Naive B cell (primary cell): ENCODE measurements around the gene MBNL1. TPM values are rescaled to one million over a fixed set of nuclear protein-coding genes. Genes with fewer than 3 reads are reported as not detected.
A peak's percentile ranks its signal among the peaks of the same experiment; 100 is the strongest.

Experiments used
- ATAC-seq, 2 donors: fragments of 150-1000 bp; cut with Tn5 transposase; 2 replicates each; pipeline ENCODE4 v1.10.0; 2021; ENCODE audit warnings: low read depth in 2 of 2, mild to moderate bottlenecking in 2 of 2, moderate library complexity in 2 of 2
- DNase-seq: peaks from one replicate; pipeline ENCODE4 v3.0.0; 2022
- H3K27ac Mint-ChIP-seq, 6 donors: one replicate each; pipeline ENCODE4 v1.8.0; 2020 to 2022; ENCODE audit warnings: mild to moderate bottlenecking in 6 of 6, mixed read lengths in 6 of 6, moderate library complexity in 5 of 6, inconsistent platforms in 2 of 6
- H3K27me3 Mint-ChIP-seq, 3 donors: one replicate each; pipeline ENCODE4 v1.8.0; 2021 to 2022; ENCODE audit warnings: mixed read lengths in 3 of 3, mild to moderate bottlenecking in 1 of 3
- H3K36me3 Mint-ChIP-seq, 2 donors: one replicate each; pipeline ENCODE4 v1.8.0; 2020 to 2022; ENCODE audit warnings: mixed read lengths in 2 of 2, inconsistent platforms in 1 of 2, mild to moderate bottlenecking in 1 of 2
- H3K4me1 Mint-ChIP-seq, 3 donors: one replicate each; pipeline ENCODE4 v1.8.0; 2020 to 2022; ENCODE audit warnings: mixed read lengths in 3 of 3, inconsistent platforms in 1 of 3, mild to moderate bottlenecking in 1 of 3, moderate library complexity in 1 of 3
- H3K4me3 Mint-ChIP-seq, 8 donors: one replicate each; pipeline ENCODE4 v1.8.0; 2020 to 2022; ENCODE audit warnings: mild to moderate bottlenecking in 8 of 8, mixed read lengths in 8 of 8, moderate library complexity in 8 of 8, inconsistent platforms in 2 of 8
- H3K9me3 Mint-ChIP-seq, 7 donors: one replicate each; pipeline ENCODE4 v1.8.0; 2020 to 2022; ENCODE audit warnings: mixed read lengths in 7 of 7, mild to moderate bottlenecking in 5 of 7, inconsistent platforms in 2 of 7, moderate library complexity in 1 of 7
- polyA plus RNA-seq, 6 donors: library from polyadenylated mRNA; unstranded; fragments of 300-500 nt; fragmentation: Illumina TruSeq; gene quantifications; one replicate each; pipeline ENCODE4 v1.2.3, GENCODE V29; 2021; ENCODE audit warnings: low read depth in 6 of 6

The MBNL1 gene
- polyA plus RNA-seq, 6 donors from 2014 or later: 188 to 346 (median 260) TPM

GRCh38 chr3:152309535-152310307 is 41.0 kb downstream of the MBNL1 start:
- no peaks in the 10 kb centered on the region for H3K27me3 Mint-ChIP-seq

GRCh38 chr3:152313430-152313829 is 44.7 kb downstream of the MBNL1 start:
- DNase-seq (no peak), ATAC-seq (no peak)
- Mint-ChIP-seq H3K27ac (peak overlapping the region in 4 of 6 donors; percentile 8 to 63 (median 12)), H3K4me1 (peaks cover 37 to 53% (median 44%) of the 10 kb centered on the region in 3 donors), H3K36me3 (peaks cover 5 to 9% of the 10 kb centered on the region in 2 donors), H3K9me3 (no peaks in the 10 kb centered on the region), H3K4me3 (no peak overlapping the region), H3K27me3 (no peaks in the 10 kb centered on the region)

More at GRCh38 chr3:152309535-152310307, 41.0 kb downstream of the MBNL1 start:
- Mint-ChIP-seq H3K27ac (peak overlapping the region in 3 of 6 donors; percentile 57 to 76 (median 71)), H3K4me3 (no peak overlapping the region), H3K4me1 (peaks cover 36 to 49% (median 45%) of the 10 kb centered on the region in 3 donors), H3K36me3 (peaks cover 0 to 8% of the 10 kb centered on the region in 2 donors), H3K9me3 (no peaks in the 10 kb centered on the region)
- ATAC-seq (no peak), DNase-seq (no peak)

- Mint-ChIP-seq H3K27me3 (no peaks in the 10 kb centered on the region), H3K4me3 (no peak overlapping the region)
- no peak for ATAC-seq
These were observed 45.2 kb downstream of the MBNL1 start for GRCh38 chr3:152313914-152314313.

GRCh38 chr3:152314677-152315353 is 46.1 kb downstream of the MBNL1 start:
- DNase-seq (no peak), ATAC-seq (no peak)
- Mint-ChIP-seq H3K27me3 (no peaks in the 10 kb centered on the region), H3K27ac (peak overlapping the region; percentile 31 to 87 (median 65)), H3K36me3 (peaks cover 7 to 13% of the 10 kb centered on the region in 2 donors), H3K4me3 (peak overlapping the region in 1 of 8 donors; percentile 32), H3K4me1 (peaks cover 36 to 56% (median 42%) of the 10 kb centered on the region in 3 donors), H3K9me3 (no peaks in the 10 kb centered on the region)

More at GRCh38 chr3:152313914-152314313, 45.2 kb downstream of the MBNL1 start:
- Mint-ChIP-seq H3K36me3 (peaks cover 5 to 9% of the 10 kb centered on the region in 2 donors), H3K9me3 (no peaks in the 10 kb centered on the region), H3K27ac (peak overlapping the region in 3 of 6 donors; percentile 8 to 87 (median 32)), H3K4me1 (peaks cover 37 to 53% (median 41%) of the 10 kb centered on the region in 3 donors)
- DNase-seq: no peak

GRCh38 chr3:152315623-152316022 is 46.9 kb downstream of the MBNL1 start:
- Mint-ChIP-seq H3K27ac (peak overlapping the region in 5 of 6 donors; percentile 49 to 78 (median 72)), H3K4me3 (no peak overlapping the region), H3K36me3 (peaks cover 9 to 16% of the 10 kb centered on the region in 2 donors), H3K4me1 (peaks cover 41 to 65% (median 45%) of the 10 kb centered on the region in 3 donors), H3K27me3 (no peaks in the 10 kb centered on the region), H3K9me3 (no peaks in the 10 kb centered on the region)
- ATAC-seq (no peak), DNase-seq (no peak)

GRCh38 chr3:152316318-152316717 is 47.6 kb downstream of the MBNL1 start:
- peak overlapping the region in 1 of 8 donors; percentile 52 for H3K4me3 Mint-ChIP-seq

GRCh38 chr3:152317184-152317583 is 48.5 kb downstream of the MBNL1 start:
- H3K36me3 Mint-ChIP-seq: peaks cover 9 to 16% of the 10 kb centered on the region in 2 donors
- DNase-seq: no peak
- no peaks in the 10 kb centered on the region for H3K27me3 Mint-ChIP-seq
- H3K4me1 Mint-ChIP-seq: peaks cover 53 to 77% (median 60%) of the 10 kb centered on the region in 3 donors
- peak overlapping the region in 1 of 6 donors; percentile 26 for H3K27ac Mint-ChIP-seq
- no peak for ATAC-seq
- no peak overlapping the region for H3K4me3 Mint-ChIP-seq
- no peaks in the 10 kb centered on the region for H3K9me3 Mint-ChIP-seq

More at GRCh38 chr3:152316318-152316717, 47.6 kb downstream of the MBNL1 start:
- Mint-ChIP-seq H3K9me3 (no peaks in the 10 kb centered on the region), H3K4me1 (peaks cover 47 to 71% (median 52%) of the 10 kb centered on the region in 3 donors), H3K27ac (peak overlapping the region in 2 of 6 donors; percentile 0 to 65), H3K36me3 (peaks cover 9 to 16% of the 10 kb centered on the region in 2 donors), H3K27me3 (no peaks in the 10 kb centered on the region)
- DNase-seq: no peak
- ATAC-seq: no peak

GRCh38 chr3:152317956-152318355 is 49.2 kb downstream of the MBNL1 start:
- H3K27me3 Mint-ChIP-seq: no peaks in the 10 kb centered on the region
- ATAC-seq (no peak), DNase-seq (no peak)
- H3K4me1 Mint-ChIP-seq: peaks cover 55 to 80% (median 67%) of the 10 kb centered on the region in 3 donors
- H3K36me3 Mint-ChIP-seq: peaks cover 9 to 16% of the 10 kb centered on the region in 2 donors
- H3K27ac Mint-ChIP-seq: peak overlapping the region in 2 of 6 donors; percentile 47 to 67
- no peak overlapping the region for H3K4me3 Mint-ChIP-seq
- no peaks in the 10 kb centered on the region for H3K9me3 Mint-ChIP-seq

- DNase-seq (no peak), ATAC-seq (no peak)
- Mint-ChIP-seq H3K4me1 (peaks cover 56 to 75% (median 70%) of the 10 kb centered on the region in 3 donors), H3K9me3 (no peaks in the 10 kb centered on the region), H3K27ac (peak overlapping the region in 5 of 6 donors; percentile 49 to 67 (median 56)), H3K36me3 (peaks cover 9 to 16% of the 10 kb centered on the region in 2 donors), H3K4me3 (no peak overlapping the region), H3K27me3 (no peaks in the 10 kb centered on the region)
These were observed 49.8 kb downstream of the MBNL1 start for GRCh38 chr3:152318512-152318911.

- no peaks in the 10 kb centered on the region for H3K9me3 Mint-ChIP-seq
- H3K4me3 Mint-ChIP-seq: peak overlapping the region in 1 of 8 donors; percentile 57
- H3K4me1 Mint-ChIP-seq: peaks cover 64 to 80% (median 75%) of the 10 kb centered on the region in 3 donors
- peaks cover 9 to 16% of the 10 kb centered on the region in 2 donors for H3K36me3 Mint-ChIP-seq
- ATAC-seq: no peak
- DNase-seq: no peak
- H3K27ac Mint-ChIP-seq: peak overlapping the region in 3 of 6 donors; percentile 24 to 67 (median 64)
- no peaks in the 10 kb centered on the region for H3K27me3 Mint-ChIP-seq
These were observed 50.5 kb downstream of the MBNL1 start for GRCh38 chr3:152319256-152319655.

GRCh38 chr3:152319831-152320617 is 51.3 kb downstream of the MBNL1 start:
- Mint-ChIP-seq H3K4me3 (peak overlapping the region in 2 of 8 donors; percentile 8 to 63), H3K9me3 (no peaks in the 10 kb centered on the region), H3K27ac (peak overlapping the region in 5 of 6 donors; percentile 3 to 87 (median 67)), H3K4me1 (peaks cover 64 to 81% (median 73%) of the 10 kb centered on the region in 3 donors), H3K36me3 (peaks cover 11 to 16% of the 10 kb centered on the region in 2 donors), H3K27me3 (no peaks in the 10 kb centered on the region)
- ATAC-seq (no peak), DNase-seq (no peak)

GRCh38 chr3:152321200-152321954 is 52.6 kb downstream of the MBNL1 start:
- Mint-ChIP-seq H3K36me3 (peaks cover 14 to 15% of the 10 kb centered on the region in 2 donors), H3K4me1 (peaks cover 63 to 78% (median 73%) of the 10 kb centered on the region in 3 donors), H3K4me3 (peak overlapping the region in 2 of 8 donors; percentile 32 to 66), H3K9me3 (peaks cover 0 to 2% (median 0%) of the 10 kb centered on the region in 7 donors), H3K27ac (peak overlapping the region in 5 of 6 donors; percentile 30 to 86 (median 60)), H3K27me3 (no peaks in the 10 kb centered on the region)
- DNase-seq: no peak
- ATAC-seq: no peak
